OCI-LY7 (cell line): ENCODE results near the gene NCKAP1.

Source experiments
- EZH2phosphoT487 ChIP-seq: fragments of 200-600 bp; sonication (generic); IDR thresholded peaks from 2 replicates; pipeline ENCODE4 v1.6.1; 2018; ENCODE audit warnings: low read depth, borderline replicate concordance, mild to moderate bottlenecking, mixed run types, antibody characterized with exemption, low read length, moderate library complexity, mixed read lengths
- TF ChIP-seq, protein P1 (sequence below): fragments of 200-600 bp; sonication (generic); conservative IDR thresholded peaks from 2 replicates; pipeline ENCODE4 v1.5.1; 2014; ENCODE audit warnings: mild to moderate bottlenecking, antibody characterized with exemption, low read length, moderate library complexity, mixed read lengths

DNA sequence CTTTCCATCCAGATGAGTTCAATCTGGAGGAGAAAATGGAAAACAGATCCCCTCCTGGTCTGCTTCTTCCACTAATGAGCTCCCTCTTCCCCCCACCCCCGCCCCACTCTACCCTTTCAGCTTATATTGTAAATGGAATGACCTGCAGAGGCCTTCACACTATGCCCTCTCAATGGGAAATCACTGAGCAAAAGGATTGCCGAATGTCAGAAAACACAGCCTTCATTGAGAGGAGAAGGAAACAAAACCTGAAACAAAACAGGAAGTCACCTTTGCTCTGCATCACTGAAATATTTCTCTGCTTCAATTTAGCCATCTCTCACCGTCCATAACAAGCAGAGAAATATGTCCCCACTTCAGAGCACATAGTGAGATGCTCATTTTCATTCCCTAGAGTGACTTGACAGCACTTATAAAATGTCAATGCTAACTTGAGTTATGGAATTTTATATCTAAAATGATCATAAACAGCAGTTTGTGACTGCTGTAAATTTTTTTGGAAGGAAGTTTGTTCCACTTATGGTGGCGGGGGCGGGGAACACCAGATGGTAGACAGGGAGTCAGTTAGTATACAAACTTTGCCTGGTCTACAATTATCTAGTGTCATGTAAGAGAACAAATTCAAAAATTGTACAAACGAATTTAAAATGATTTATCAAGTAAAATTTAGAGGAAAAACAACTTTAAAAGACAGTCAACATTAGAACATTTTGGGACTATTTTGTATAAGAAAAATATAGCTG, 170.0 kb downstream of the NCKAP1 start:
- TF ChIP-seq, protein P1, sequence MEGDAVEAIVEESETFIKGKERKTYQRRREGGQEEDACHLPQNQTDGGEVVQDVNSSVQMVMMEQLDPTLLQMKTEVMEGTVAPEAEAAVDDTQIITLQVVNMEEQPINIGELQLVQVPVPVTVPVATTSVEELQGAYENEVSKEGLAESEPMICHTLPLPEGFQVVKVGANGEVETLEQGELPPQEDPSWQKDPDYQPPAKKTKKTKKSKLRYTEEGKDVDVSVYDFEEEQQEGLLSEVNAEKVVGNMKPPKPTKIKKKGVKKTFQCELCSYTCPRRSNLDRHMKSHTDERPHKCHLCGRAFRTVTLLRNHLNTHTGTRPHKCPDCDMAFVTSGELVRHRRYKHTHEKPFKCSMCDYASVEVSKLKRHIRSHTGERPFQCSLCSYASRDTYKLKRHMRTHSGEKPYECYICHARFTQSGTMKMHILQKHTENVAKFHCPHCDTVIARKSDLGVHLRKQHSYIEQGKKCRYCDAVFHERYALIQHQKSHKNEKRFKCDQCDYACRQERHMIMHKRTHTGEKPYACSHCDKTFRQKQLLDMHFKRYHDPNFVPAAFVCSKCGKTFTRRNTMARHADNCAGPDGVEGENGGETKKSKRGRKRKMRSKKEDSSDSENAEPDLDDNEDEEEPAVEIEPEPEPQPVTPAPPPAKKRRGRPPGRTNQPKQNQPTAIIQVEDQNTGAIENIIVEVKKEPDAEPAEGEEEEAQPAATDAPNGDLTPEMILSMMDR = no peak
- no peak for TF ChIP-seq EZH2phosphoT487
